IMR-90 (cell line): ENCODE measurements around the gene RTBDN. TPM values are rescaled to one million over a fixed set of nuclear protein-coding genes. Genes with fewer than 3 reads are reported as not detected.
A peak's percentile ranks its signal among the peaks of the same experiment; 100 is the strongest.

Source experiments
- ATAC-seq: fragments of 200-7000 bp; cut with Tn5 transposase; 2 replicates; pipeline ENCODE4 v1.9.1; 2020; ENCODE audit warnings: low read depth, mild to moderate bottlenecking, moderate library complexity
- BruUV-seq: library from RNA; stranded (reverse); fragments of 400-500 nt; replicated peaks from 2 replicates; lab custom pipeline; 2021; lab: Mats Ljungman, UMichigan
- CTCF ChIA-PET: fragments of 300-600 bp; formaldehyde crosslinking; extraction: SDS; loops from one replicate; lab custom pipeline; 2021; ENCODE audit warnings: antibody characterized with exemption; lab: Yijun Ruan, JAX
- POLR2A ChIA-PET: fragments of 300-600 bp; sonication (Branson Sonifier 250); formaldehyde crosslinking; loops from one replicate; lab custom pipeline; 2022; ENCODE audit warnings: antibody characterized with exemption; ENCODE audit not compliant: unreplicated experiment; lab: Charles Lee
- DNase-seq: peaks from one replicate; pipeline ENCODE4 v3.0.0; 2013
- H2AFZ ChIP-seq: replicated peaks from 2 replicates; pipeline ENCODE3; 2013; ENCODE audit warnings: low read length, mild to moderate bottlenecking; ENCODE audit not compliant: poor library complexity
- H2AK5ac ChIP-seq: 2 replicates; pipeline ENCODE4 v1.6.1; 2013; ENCODE audit warnings: low read depth, low read length, inconsistent platforms
- H2AK9ac ChIP-seq: replicated peaks from 2 replicates; pipeline ENCODE3; 2013; ENCODE audit warnings: mild to moderate bottlenecking, low read depth, low read length, moderate library complexity; ENCODE audit not compliant: poor library complexity
- H2BK120ac ChIP-seq: 2 replicates; pipeline ENCODE4 v1.6.1; 2013; ENCODE audit warnings: low read depth, low read length, inconsistent platforms
- H2BK15ac ChIP-seq: 3 replicates; pipeline ENCODE4 v1.6.1; 2013; ENCODE audit warnings: low read depth, low read length, inconsistent platforms
- H2BK20ac ChIP-seq: 2 replicates; pipeline ENCODE4 v1.6.1; 2013; ENCODE audit warnings: low read depth, mild to moderate bottlenecking, inconsistent platforms, low read length, moderate library complexity
- H2BK5ac ChIP-seq: 2 replicates; pipeline ENCODE4 v1.6.1; 2013; ENCODE audit warnings: mild to moderate bottlenecking, low read depth, low read length, inconsistent platforms; ENCODE audit not compliant: poor library complexity, severe bottlenecking
- H3K14ac ChIP-seq: replicated peaks from 2 replicates; pipeline ENCODE4 v1.6.1; 2013; ENCODE audit warnings: low read depth, low read length, inconsistent platforms
- H3K18ac ChIP-seq: 2 replicates; pipeline ENCODE4 v1.6.1; 2013; ENCODE audit warnings: low read depth, low read length, control low read depth
- H3K23ac ChIP-seq: 2 replicates; pipeline ENCODE4 v1.6.1; 2013; ENCODE audit warnings: low read depth, low read length, inconsistent platforms
- H3K27ac ChIP-seq: 2 replicates; pipeline ENCODE4 v1.5.1; 2013; ENCODE audit warnings: mild to moderate bottlenecking, control low read depth, low read length; ENCODE audit not compliant: insufficient read depth
- H3K27me3 ChIP-seq: 2 replicates; pipeline ENCODE4 v1.6.1; 2013; ENCODE audit warnings: low read length; ENCODE audit not compliant: control insufficient read depth, insufficient read depth
- H3K36me3 ChIP-seq: 2 replicates; pipeline ENCODE4 v1.6.1; 2013; ENCODE audit warnings: low read length, mixed read lengths; ENCODE audit not compliant: control insufficient read depth, insufficient read depth
- H3K4ac ChIP-seq: 2 replicates; pipeline ENCODE4 v1.6.1; 2013; ENCODE audit warnings: low read depth, low read length, inconsistent platforms
- H3K4me1 ChIP-seq: 2 replicates; pipeline ENCODE4 v1.6.1; 2013; ENCODE audit warnings: low read length, mixed read lengths; ENCODE audit not compliant: control insufficient read depth, insufficient read depth
- H3K4me2 ChIP-seq: 2 replicates; pipeline ENCODE4 v1.6.1; 2013; ENCODE audit warnings: low read depth, mild to moderate bottlenecking, control low read depth, low read length, moderate library complexity
- H3K4me3 ChIP-seq: 2 replicates; pipeline ENCODE4 v1.5.1; 2013; ENCODE audit warnings: low read depth, mild to moderate bottlenecking, control low read depth, low read length, moderate library complexity; ENCODE audit not compliant: insufficient read depth
- H3K56ac ChIP-seq: 2 replicates; pipeline ENCODE4 v1.6.1; 2013; ENCODE audit warnings: low read length, inconsistent platforms; ENCODE audit not compliant: insufficient read depth; ENCODE audit errors: extremely low read depth
- H3K79me1 ChIP-seq, 2 experiments: 2 replicates each; pipeline ENCODE4 v1.6.1; 2013; ENCODE audit warnings: low read length in 2 of 2, inconsistent platforms in 1 of 2, low read depth in 1 of 2
- H3K9ac ChIP-seq: 2 replicates; pipeline ENCODE4 v1.6.1; 2013; ENCODE audit warnings: low read depth, low read length, control low read depth
- H3K9me1 ChIP-seq: 2 replicates; pipeline ENCODE4 v1.6.1; 2013; ENCODE audit warnings: low read length, inconsistent platforms; ENCODE audit not compliant: insufficient read depth
- H3K9me3 ChIP-seq: 2 replicates; pipeline ENCODE4 v1.6.1; 2013; ENCODE audit warnings: low read length; ENCODE audit not compliant: control insufficient read depth, insufficient read depth
- H4K20me1 ChIP-seq: 2 replicates; pipeline ENCODE4 v1.6.1; 2013; ENCODE audit warnings: low read length, inconsistent platforms; ENCODE audit not compliant: insufficient read depth
- H4K5ac ChIP-seq: 2 replicates; pipeline ENCODE4 v1.6.1; 2013; ENCODE audit warnings: mild to moderate bottlenecking, low read depth, low read length, control low read depth
- H4K8ac ChIP-seq, 2 experiments: 2 replicates each; pipeline ENCODE4 v1.6.1; 2013; ENCODE audit warnings: low read depth in 2 of 2, low read length in 2 of 2, control low read depth in 1 of 2, inconsistent platforms in 1 of 2
- H4K91ac ChIP-seq: 2 replicates; pipeline ENCODE4 v1.6.1; 2013; ENCODE audit warnings: low read depth, low read length, inconsistent platforms; ENCODE audit not compliant: insufficient read depth
- BHLHE40 ChIP-seq: fragments of 150-350 bp; IDR thresholded peaks from 2 replicates; pipeline ENCODE4 v1.6.1; 2016; ENCODE audit warnings: mild to moderate bottlenecking, low read depth, low read length
- CEBPB ChIP-seq: IDR thresholded peaks from 2 replicates; pipeline ENCODE4 v1.6.1; 2012; ENCODE audit warnings: low read depth, low read length, improper control_type of control experiment
- CHD1 ChIP-seq: IDR thresholded peaks from 2 replicates; pipeline ENCODE4 v1.6.1; 2012; ENCODE audit warnings: low read depth, low read length, improper control_type of control experiment
- FOS ChIP-seq: fragments of 150-350 bp; IDR thresholded peaks from 2 replicates; pipeline ENCODE4 v1.6.1; 2016; ENCODE audit warnings: low read depth, low read length
- MAZ ChIP-seq: IDR thresholded peaks from 2 replicates; pipeline ENCODE4 v1.6.1; 2012; ENCODE audit warnings: low read depth, mild to moderate bottlenecking, low read length, improper control_type of control experiment, moderate library complexity, borderline replicate concordance
- MXI1 ChIP-seq: IDR thresholded peaks from 2 replicates; pipeline ENCODE4 v1.6.1; 2012; ENCODE audit warnings: low read depth, mild to moderate bottlenecking, low read length, moderate library complexity, borderline replicate concordance
- NFE2L2 ChIP-seq: fragments of 150-350 bp; IDR thresholded peaks from 2 replicates; pipeline ENCODE4 v1.6.1; 2016; ENCODE audit warnings: low read depth, mild to moderate bottlenecking, low read length
- WGBS, 2 experiments: methylation state at CpG; one replicate each; pipeline versions ENCODE4 v1.1.5 to v1.1.7; 2013; ENCODE audit warnings: missing lambda C conversion rate in 2 of 2; ENCODE audit not compliant: insufficient read length in 1 of 2; ENCODE audit errors: extremely low coverage in 2 of 2; 5-methylcytosine and 5-hydroxymethylcytosine counted together
- dilution Hi-C: fragments of 300-500 bp; cut with HindIII; formaldehyde crosslinking; loops from one replicate; pipeline ENCODE4 v1.14.3; 2018; ENCODE audit warnings: low sequenced_read_pairs; ENCODE audit not compliant: unreplicated experiment
- in situ Hi-C: fragments of 300-500 bp; cut with MboI; formaldehyde crosslinking; loops from 3 replicates; pipeline ENCODE4 v1.14.3; 2019; ENCODE audit warnings: low sequenced_read_pairs, inconsistent platforms, mixed read lengths
- intact Hi-C: fragments of 100-400 bp; cut with micrococcal nuclease; formaldehyde crosslinking; loops from 2 replicates; pipeline ENCODE4 v1.10.0; 2022
- polyA plus RNA-seq, 3 experiments: library from polyadenylated mRNA; depleted of rRNA; stranded (reverse); fragments of >200 nt; gene quantifications; 2 replicates each; pipeline ENCODE4 v1.2.3, GENCODE V29; 2012; ENCODE audit warnings: low replicate concordance in 1 of 3
- total RNA-seq: library from RNA; depleted of rRNA; stranded (reverse); fragments of >200 nt; gene quantifications from 2 replicates; pipeline ENCODE4 v1.2.3, GENCODE V29; 2012

RTBDN gene
- total and polyA plus RNA-seq, 2 of the 4 experiments (the other 2 are of a cell fraction), result 0.07 TPM; not detected in 1

DNA sequence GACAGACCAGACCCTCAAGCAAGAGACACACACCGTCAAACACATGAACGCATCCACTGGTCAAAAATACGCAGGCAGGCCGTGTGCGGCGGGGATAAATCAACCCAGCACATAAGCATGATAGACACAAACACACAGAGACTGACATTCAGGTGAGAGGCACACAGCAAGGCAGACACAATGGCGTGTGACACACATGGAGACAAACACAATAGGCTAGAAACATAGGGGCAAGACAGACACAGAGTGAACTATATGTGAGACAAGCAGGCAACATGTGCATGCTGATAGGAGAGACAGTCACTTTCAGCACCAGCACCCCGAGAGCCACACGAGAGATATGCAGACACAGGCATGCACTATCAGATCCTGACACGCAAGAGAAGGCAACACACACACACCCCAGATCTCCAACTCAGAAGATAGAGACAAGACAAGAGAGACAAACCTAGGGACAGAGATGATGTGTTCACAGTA, 49.9 kb downstream of the RTBDN start (continued):
- TF ChIP-seq MXI1, result no peak; the same call in 1 of the 2 replicates
- TF ChIP-seq NFE2L2, result no peak
- TF ChIP-seq MAZ, result no peak
- no peak for TF ChIP-seq CEBPB
- no peak for TF ChIP-seq CHD1
- no peak for TF ChIP-seq FOS

GRCh38 chr19:12783849-12784393, 50.5 kb downstream of the RTBDN start:
- peak overlapping the region; percentile 93; the same call in 2 of the 3 replicates for H2BK15ac ChIP-seq
- ATAC-seq, result no peak

More at GRCh38 chr19:12783849-12784393, 50.5 kb downstream of the RTBDN start:
- peak overlapping the region; percentile 7 for H3K18ac ChIP-seq
- in situ Hi-C loops, result loop anchor here (25.0 kb wide), 1 partner anchor 1053 kb away; no protein-coding TSS in a partner anchor
- H2BK20ac ChIP-seq, result peak overlapping the region; percentile 89
- H3K23ac ChIP-seq, result peak overlapping the region; percentile 98
- H2BK5ac ChIP-seq, result peak overlapping the region; percentile 95
- H3K4me2 ChIP-seq, result no peak overlapping the region
- peak overlapping the region; percentile 96 for H3K4ac ChIP-seq
- H4K8ac ChIP-seq, result peak overlapping the region; percentile 64 to 98
- peaks cover 49% of the 10 kb centered on the region for H3K4me1 ChIP-seq
- peaks cover 0 to 38% of the 10 kb centered on the region in 2 experiments; a peak in 2 of 4 replicates for H3K79me1 ChIP-seq
- no peak overlapping the region for H3K4me3 ChIP-seq
- WGBS, 2 experiments, result no CpG with 5 or more reads among the region's 19 CpGs
- peak overlapping the region; percentile 81 for H2AFZ ChIP-seq
- no peaks in the 10 kb centered on the region for H3K36me3 ChIP-seq
- peak overlapping the region; percentile 97 for H2AK5ac ChIP-seq
- H3K14ac ChIP-seq, result peak overlapping the region; percentile 75
- H4K20me1 ChIP-seq, result peaks cover 3% of the 10 kb centered on the region; the same call in 1 of the 2 replicates
- ChIA-PET CTCF (no interaction called here), POLR2A (no interaction called here)
- dilution Hi-C loops, result no loop called here
- no TSS peak for BruUV-seq
- no peaks in the 10 kb centered on the region for H3K27me3 ChIP-seq
- peak overlapping the region; percentile 56 for H3K56ac ChIP-seq
- peak overlapping the region; percentile 40; the same call in 1 of the 2 replicates for H3K9ac ChIP-seq
- H3K9me1 ChIP-seq, result peaks cover 33% of the 10 kb centered on the region
- no peaks in the 10 kb centered on the region for H3K9me3 ChIP-seq
- peak overlapping the region; percentile 85 for H3K27ac ChIP-seq
- DNase-seq, result no peak
- H2BK120ac ChIP-seq, result peak overlapping the region; percentile 88
- peak overlapping the region; percentile 97 for H2AK9ac ChIP-seq
- intact Hi-C loops, result no loop called here
- TF ChIP-seq BHLHE40, result no peak
- peak; percentile 67 for TF ChIP-seq FOS
- peak; percentile 88 for TF ChIP-seq MAZ
- TF ChIP-seq MXI1, result 0 out of 2 replicates have a peak, but pooled peaks have one; percentile 2
- H4K91ac ChIP-seq, result peak overlapping the region; percentile 95
- peak overlapping the region; percentile 72 for H4K5ac ChIP-seq
